Measurements from ENCODE around the gene PPP1R14C.

Gene PPP1R14C

GRCh38 chr6:150198532-150198931 is 55.7 kb downstream of the PPP1R14C start:
- DNase-seq, result no peak

GRCh38 chr6:150199241-150199640 is 56.4 kb downstream of the PPP1R14C start:
- DNase-seq, result no peak

DNA sequence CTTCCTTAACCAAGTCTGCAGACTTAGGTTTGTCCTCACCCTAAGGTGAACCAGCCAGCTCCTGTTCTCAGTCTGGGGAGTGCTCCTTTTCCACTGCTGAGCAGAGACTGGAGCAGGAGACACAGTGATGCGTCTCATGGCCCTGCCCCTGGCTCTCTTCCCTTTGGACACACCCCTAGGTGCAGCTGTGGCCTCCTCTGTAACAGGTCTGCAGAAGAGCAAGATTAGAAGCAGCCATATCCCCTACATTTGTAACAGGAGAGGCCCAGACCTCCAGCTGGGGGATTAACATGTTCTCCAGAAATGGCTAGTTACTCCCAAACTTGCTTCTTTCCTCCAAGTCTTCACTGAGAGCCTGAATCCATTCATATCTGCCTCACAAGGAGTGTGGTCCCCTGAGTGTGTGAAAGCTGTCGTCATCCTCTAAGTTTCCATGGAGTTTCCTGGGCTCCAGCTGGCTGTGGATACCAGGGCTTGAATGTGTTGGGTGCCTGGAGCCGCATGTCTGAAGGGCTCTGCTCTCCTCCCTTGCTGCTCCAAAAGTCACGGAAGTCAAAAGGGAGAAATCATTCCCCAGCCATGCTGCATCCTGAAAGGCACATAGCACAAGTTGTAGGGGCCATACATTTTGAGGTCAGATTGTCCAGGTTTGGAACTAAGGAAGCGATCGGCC is 57.7 kb downstream of the PPP1R14C start:
- DNase-seq, result no peak

GRCh38 chr6:150201285-150201684 is 58.4 kb downstream of the PPP1R14C start:
- no peak for DNase-seq

GRCh38 chr6:150201772-150202329 is 59.0 kb downstream of the PPP1R14C start:
- no peak for DNase-seq

DNA sequence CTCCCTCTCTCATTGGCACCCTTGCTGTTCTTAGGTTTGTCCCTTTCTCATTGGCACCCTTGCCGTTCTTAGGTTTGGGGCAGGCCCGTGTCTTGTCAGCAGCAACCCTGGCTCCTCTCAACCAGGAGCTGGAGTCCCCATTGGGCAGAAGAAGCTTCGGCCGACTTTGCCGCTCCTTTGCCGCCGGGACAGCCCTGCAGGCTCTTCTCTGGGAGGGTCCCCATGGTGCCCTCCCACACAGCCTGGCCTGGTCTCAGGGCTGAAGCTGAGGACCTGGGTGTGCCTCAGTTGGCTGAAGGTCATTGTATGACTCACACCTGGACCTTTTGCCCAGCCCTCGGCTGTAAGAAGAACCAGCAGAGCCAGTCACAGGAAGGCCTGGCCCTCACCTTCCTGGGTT is 59.6 kb downstream of the PPP1R14C start:
- DNase-seq, result no peak

GRCh38 chr6:150202934-150203333 is 60.1 kb downstream of the PPP1R14C start:
- no peak for DNase-seq

- no peak for DNase-seq
Measured at GRCh38 chr6:150203378-150203777, 60.5 kb downstream of the PPP1R14C start.

- DNase-seq, result no peak
Measured at GRCh38 chr6:150203871-150204545, 61.2 kb downstream of the PPP1R14C start.

GRCh38 chr6:150204705-150205472 is 62.0 kb downstream of the PPP1R14C start:
- no peak for DNase-seq

DNA sequence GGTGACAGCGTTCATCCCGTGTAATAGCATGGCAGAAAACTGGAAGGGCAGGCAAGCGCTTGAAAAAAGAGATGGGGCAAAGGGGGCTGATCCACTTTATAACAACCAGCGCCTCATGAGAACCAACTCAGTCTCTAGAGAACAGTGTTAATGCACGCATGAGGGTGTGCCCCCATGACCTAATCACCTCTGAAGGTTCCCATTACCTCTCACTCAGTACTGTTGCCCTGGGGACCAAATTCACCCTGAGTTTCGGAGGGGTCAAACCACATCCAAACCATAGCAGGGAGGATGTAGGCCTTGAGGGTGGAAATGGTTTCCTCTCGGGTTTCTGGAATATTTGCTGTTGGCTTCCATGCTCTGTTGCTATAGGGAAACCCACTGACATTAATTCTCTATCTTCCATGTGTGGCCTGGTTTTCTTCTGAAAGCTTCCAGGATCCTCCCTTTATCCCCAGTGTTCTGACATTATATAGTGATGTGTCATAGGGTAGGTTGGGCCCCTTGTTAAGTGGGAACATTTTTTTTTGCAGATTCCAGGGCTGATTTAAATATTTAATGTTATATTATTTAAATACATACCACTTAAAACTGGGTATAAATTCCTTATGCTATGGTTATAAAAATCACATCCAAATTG is 65.2 kb downstream of the PPP1R14C start:
- no peak for DNase-seq

- DNase-seq, result peak; percentile 61
Measured at GRCh38 chr6:150208611-150209352, 65.9 kb downstream of the PPP1R14C start.

DNA sequence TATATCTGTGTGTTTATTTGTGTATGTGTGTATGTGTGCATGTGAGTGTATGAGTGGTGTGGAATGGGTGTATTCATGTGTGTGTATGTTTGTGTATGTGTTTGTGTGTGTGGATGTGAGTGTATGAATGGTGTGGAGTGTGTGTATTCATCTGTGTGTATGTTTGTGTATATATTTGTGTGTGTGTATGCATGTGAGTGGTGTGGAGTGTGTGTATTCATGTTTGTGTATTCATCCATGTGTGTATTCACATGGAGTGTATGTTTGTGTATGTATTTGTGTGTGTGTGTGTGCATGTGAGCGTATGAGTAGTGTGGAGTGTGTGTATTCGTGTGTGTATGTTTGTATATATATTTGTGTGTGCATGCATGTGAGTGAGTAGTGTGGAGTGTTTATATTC is 66.6 kb downstream of the PPP1R14C start:
- DNase-seq, result no peak

- no peak for DNase-seq
Measured at GRCh38 chr6:150211700-150212511, 69.1 kb downstream of the PPP1R14C start.

- DNase-seq, result no peak
Measured at GRCh38 chr6:150212778-150213177, 69.9 kb downstream of the PPP1R14C start.

GRCh38 chr6:150213301-150213700 is 70.5 kb downstream of the PPP1R14C start:
- no peak for DNase-seq

DNA sequence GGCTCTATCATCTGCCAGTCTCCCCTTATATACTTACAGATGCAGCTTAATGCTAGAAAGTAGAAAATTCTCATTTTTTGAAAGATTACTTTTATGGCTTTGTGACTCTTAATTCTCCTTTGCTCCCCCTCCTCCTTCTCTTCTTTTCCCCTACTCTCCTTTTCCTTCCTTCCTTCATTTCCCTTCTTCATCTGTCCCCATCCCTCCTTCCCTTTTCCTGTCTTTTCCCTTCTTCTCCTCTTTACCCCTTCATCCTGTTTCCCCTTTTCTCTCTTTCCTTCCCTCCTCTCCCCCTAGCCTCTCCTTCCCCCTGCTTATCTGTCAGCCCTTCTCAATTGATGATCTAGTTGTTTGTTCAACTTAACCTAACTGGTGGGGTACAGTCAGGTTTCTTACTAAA is 71.5 kb downstream of the PPP1R14C start:
- no peak for DNase-seq

GRCh38 chr6:150220634-150221551 is 78.0 kb downstream of the PPP1R14C start:
- DNase-seq, result no peak

DNA sequence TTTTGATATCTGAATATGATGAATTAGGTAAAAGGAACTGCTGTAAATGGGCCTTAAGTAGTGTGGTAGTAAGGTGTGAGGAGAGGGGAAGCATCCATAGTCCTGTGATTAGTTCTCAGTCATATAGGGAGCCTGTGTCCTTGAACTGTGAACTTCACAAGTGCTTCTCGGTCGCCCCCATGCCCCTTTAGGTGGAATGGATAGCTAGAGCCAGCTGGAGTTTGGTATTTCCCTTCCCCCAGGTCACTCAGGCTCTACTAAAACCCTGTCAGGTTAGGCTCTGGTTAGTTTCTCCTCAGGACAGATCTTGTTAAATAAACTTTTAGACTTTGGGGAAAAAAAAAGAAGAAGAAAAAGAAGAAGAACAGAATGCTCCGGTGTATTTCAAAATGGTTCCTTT is 82.0 kb downstream of the PPP1R14C start:
- DNase-seq, result no peak

DNA sequence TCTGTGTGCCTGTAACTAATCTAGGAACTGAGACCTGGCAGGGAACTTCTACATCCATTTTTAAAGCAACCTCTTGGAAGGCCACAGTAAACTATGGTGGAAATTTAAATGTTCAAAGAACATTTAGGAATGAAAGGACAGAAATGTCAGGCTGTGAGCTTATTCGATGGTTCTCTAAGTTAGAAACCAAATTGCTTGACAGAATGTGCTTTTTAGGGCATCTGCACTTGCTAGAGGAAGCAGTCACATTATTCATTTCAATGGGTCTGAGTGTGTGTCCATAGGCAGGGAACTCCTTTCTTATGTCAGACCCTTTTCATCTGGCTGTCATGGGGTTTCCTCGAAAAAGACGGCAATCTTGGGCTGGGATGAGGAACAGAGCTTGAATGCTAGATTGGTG is 84.4 kb downstream of the PPP1R14C start:
- DNase-seq, result no peak
